Measurements from ENCODE around the gene PROSER2. TPM values are rescaled to one million over a fixed set of nuclear protein-coding genes. Genes with fewer than 3 reads are reported as not detected.

Gene PROSER2
- total and polyA plus RNA-seq, 9 of the 15 experiments (the other 6 are each of a cell fraction or from before 2014, with no cell fraction given): 0.62 to 14.8 (median 2.9) TPM

GRCh38 chr10:11899067-11899876 lies 76.1 kb downstream of the PROSER2 start (continued):
- TF ChIP-seq CHD4 (IDR thresholded peaks at IDR 0.05; ENCODE audit: insufficient read depth, insufficient replicate concordance, low read depth, low read length, poor library complexity, severe bottlenecking): no peak

GRCh38 chr10:11901036-11901301 lies 77.8 kb downstream of the PROSER2 start:
- POLR2A ChIA-PET: no interaction called here
- no peak for FAIRE-seq
- H2AFZ ChIP-seq (ENCODE audit: low read depth, low read length): peak overlapping the region; percentile 80

More at GRCh38 chr10:11901036-11901301, 77.8 kb downstream of the PROSER2 start:
- Histone ChIP-seq H3K27me3 (ENCODE audit: control insufficient read depth in 2 of 2, insufficient read depth in 2 of 2, low read length in 2 of 2) (no peaks in the 10 kb centered on the region), H3K9ac (ENCODE audit: insufficient read depth in 1 of 2, low read depth in 2 of 2, low read length in 2 of 2) (peak overlapping the region in 1 of 2 experiments; percentile 69; a peak in 2 of 4 replicates), H3K9me3 (replicated peaks; ENCODE audit: control insufficient read depth, insufficient read depth, low read depth, low read length) (no peaks in the 10 kb centered on the region), H3K79me2 (ENCODE audit: control insufficient read depth, insufficient read depth, low read length) (peaks cover 33% of the 10 kb centered on the region), H4K20me1 (replicated peaks; ENCODE audit: control insufficient read depth, insufficient read depth, low read length) (no peaks in the 10 kb centered on the region), H3K36me3 (ENCODE audit: control insufficient read depth, insufficient read depth, low read length) (no peaks in the 10 kb centered on the region), H3K4me2 (ENCODE audit: insufficient read depth, low read length) (peak overlapping the region; percentile 77), H3K4me1 (replicated peaks in 1 of 2; ENCODE audit: control insufficient read depth in 2 of 2, insufficient read depth in 2 of 2, low read length in 2 of 2) (peaks cover 33 to 44% of the 10 kb centered on the region in 2 experiments), H3K27ac (ENCODE audit: extremely low read depth, low read depth, low read length) (peak overlapping the region; percentile 70; the same call in 2 of the 3 replicates), H3K9me1 (ENCODE audit: control insufficient read depth, insufficient read depth, low read length) (no peaks in the 10 kb centered on the region), H3K4me3 (no peak overlapping the region)
- CTCF ChIA-PET (ENCODE audit: low intra/inter-chr PET ratio): no interaction called here
- TF ChIP-seq FOXM1 (IDR thresholded peaks at IDR 0.05; ENCODE audit: low read depth): no peak
- TF ChIP-seq FOXM1 (CRISPR knock-in tag; IDR thresholded peaks at IDR 0.05; ENCODE audit: low read depth): no peak
- TF ChIP-seq SFPQ (IDR thresholded peaks at IDR 0.05; ENCODE audit: low read depth, low read length): no peak
- TF ChIP-seq, protein P1, sequence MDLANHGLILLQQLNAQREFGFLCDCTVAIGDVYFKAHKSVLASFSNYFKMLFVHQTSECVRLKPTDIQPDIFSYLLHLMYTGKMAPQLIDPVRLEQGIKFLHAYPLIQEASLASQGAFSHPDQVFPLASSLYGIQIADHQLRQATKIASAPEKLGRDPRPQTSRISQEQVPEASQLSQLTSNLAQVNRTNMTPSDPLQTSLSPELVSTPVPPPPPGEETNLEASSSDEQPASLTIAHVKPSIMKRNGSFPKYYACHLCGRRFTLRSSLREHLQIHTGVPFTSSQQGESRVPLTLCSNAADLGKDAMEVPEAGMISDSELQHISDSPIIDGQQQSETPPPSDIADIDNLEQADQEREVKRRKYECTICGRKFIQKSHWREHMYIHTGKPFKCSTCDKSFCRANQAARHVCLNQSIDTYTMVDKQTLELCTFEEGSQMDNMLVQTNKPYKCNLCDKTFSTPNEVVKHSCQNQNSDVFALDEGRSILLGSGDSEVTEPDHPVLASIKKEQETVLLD (IDR thresholded peaks at IDR 0.05): no peak
- no peak for TF ChIP-seq IRF9 (tag; IDR thresholded peaks at IDR 0.05)
- WGBS (ENCODE audit: insufficient coverage, low coverage, missing lambda C conversion rate): 77% methylated on average over 6 of the region's 6 CpGs
- DNase-seq (ENCODE audit: extremely low read depth in 1 of 4, low spot score in 3 of 4): no peak
- intact Hi-C loops (cut with micrococcal nuclease) (no loop called here), in situ Hi-C loops (cut with MboI) (no loop called here)
- BruUV-seq (replicated peaks): no TSS peak
- ATAC-seq: no peak
